ENCODE measurements around the gene ERBB4.
A peak's percentile ranks its signal among the peaks of the same experiment; 100 is the strongest.

ERBB4 gene

DNA sequence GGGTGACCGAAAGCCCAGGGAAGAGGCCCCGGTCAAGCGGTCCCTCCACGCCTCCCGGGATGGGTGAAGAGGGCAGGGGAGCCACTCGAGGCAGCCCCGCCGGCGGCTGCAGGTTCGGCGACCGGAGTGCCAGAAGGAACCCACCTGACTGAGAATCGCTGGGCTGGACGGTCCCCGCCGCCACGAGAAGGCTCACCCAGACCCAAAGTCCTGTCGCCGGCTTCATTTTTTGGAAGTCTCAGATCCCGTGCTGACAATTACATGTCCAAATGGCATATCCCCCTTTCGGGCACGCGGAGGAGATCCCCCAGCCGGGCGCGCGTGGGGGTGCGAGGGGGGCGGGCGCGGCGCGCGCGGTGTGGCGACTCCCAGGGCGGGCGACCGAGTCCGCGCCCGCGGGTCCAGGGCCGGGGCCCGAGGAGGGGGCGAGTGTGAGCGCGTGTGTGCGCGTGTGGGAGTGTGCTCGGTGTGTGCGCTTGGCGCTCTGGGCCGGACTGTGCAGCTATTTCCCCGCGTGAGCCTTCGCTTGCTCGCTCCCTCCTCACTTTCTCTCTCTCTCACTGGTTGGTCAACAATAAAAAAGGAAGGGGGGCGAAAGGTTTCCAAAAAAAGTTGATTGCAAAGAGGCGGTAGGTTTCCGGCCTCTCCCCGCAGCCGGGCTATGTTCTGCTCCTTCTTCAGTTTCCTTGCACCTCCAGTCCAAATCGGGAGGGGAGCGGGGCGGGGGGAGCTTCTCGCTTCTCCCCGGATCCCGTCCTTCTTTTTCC is at the start of gene ERBB4:
ERBB4 (minus strand) TSS at position 498 of the 767 bp plus-strand sequence; CDS start at position 226, 272 bp downstream.
- peak; percentile 25 for DNase-seq (ENCODE audit: low spot score)

DNA sequence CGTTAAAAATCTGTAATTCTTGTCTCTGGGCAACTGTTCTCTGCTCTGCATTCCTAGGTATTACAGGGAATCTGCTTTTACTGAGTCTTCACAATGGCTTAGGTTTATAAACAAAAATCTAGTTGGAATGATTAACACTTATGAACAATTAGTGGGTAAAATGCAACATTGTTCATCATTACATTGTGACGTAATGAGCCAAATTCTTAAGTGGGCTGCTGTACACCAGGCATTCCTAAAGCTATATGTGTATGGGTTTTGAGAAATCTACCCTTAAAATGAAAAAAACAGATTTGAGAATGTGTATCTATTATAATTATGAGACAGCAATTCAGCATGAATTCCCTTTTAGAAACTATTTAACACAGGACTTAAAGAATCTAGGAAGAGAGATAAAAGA is 41.5 kb upstream of the ERBB4 start:
- DNase-seq (ENCODE audit: low spot score), result no peak

DNA sequence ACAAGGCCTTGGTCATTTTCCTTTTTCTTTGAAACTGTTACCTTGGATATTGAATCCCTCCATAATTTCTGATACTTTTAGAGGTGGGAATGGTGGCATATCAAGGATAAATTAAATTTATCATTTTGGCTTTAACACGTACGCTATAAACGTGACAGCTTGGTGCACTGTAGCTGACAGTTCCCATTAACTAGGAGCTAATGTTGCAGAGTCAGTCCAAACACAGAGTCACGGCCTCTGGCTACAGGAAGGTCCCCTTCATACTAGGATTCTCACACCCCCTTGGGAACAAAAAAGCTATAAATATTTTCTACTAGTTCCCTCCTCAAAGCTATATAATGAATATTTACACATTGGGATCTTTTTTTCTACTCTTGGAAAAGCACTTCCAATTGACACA is 17.7 kb upstream of the ERBB4 start:
- no peak for DNase-seq (ENCODE audit: low spot score)

DNA sequence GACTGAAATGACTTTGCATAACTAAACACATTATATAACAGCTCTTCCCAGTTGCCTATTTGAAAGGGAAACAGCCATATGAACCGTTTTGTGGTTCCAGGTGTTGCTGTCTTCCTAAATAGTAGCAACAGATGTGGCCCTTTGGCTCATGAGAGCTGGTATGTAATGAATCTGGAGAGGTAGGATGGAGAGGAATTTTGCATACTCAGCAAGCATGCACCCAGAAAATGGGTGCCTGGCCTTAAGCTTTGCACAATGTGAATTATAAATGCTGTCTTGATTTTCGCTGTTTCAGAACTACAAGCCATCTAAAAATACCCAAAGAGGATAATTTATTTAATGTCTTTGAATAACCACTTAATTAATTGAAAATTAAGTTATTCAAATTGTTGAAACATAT is 15.6 kb upstream of the ERBB4 start:
- DNase-seq (ENCODE audit: low spot score), result no peak

DNA sequence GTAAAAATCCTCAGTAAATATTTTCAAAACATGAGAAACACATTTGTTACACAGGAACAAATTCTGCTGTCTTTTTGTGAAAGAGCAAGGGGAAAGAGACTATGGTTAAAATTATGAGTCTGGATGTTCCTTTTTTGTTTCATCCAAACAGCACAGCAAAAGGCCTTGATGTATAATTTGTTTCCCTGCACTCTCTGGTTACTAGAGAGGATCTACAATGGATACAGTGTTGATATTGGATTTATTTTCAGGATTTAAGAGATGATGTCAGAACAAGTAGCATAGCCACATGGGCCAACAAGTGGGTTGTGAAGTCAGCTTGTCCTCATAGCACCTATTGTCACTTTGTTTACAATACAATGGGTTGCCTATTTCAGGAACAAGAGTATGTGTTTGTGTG is 11.3 kb upstream of the ERBB4 start:
- DNase-seq (ENCODE audit: low spot score), result no peak

DNA sequence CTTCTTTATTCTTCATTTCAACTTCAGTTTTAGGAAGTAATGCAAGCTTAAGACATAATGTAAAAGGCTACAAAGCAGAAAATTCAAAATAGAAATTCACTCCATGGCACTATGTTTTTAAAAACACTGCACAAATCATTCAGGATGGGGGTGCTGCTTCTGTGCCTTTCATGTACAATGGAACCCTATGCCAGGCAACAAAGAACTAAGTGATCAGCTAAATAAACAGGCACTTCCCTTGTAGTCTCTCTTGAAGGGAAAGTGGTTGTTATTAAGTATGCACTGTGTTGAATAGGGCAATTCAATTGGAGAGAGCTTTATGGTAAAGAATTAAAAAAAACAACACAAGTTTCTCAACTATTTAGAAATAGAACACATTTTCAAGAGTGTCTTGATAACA is 10.9 kb upstream of the ERBB4 start:
- DNase-seq (ENCODE audit: low spot score), result no peak

DNA sequence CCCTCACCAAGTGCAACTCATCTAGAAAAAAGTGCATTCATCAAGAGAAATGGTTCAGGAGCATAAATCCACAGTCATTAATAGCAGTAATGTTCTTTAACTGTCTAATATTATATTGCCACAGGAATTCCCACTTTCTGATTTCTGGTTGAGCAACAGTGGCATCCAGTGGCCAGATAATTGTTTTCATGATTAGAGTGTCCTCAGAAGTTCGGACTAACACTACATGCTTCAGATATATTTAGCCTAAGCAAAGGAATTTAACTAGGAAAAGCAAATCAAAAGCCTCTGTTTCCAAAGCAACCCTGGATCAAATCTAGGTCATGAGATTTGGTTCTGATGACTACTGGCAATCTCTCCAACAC is 9.8 kb upstream of the ERBB4 start:
- DNase-seq (ENCODE audit: low spot score), result peak; percentile 48

DNA sequence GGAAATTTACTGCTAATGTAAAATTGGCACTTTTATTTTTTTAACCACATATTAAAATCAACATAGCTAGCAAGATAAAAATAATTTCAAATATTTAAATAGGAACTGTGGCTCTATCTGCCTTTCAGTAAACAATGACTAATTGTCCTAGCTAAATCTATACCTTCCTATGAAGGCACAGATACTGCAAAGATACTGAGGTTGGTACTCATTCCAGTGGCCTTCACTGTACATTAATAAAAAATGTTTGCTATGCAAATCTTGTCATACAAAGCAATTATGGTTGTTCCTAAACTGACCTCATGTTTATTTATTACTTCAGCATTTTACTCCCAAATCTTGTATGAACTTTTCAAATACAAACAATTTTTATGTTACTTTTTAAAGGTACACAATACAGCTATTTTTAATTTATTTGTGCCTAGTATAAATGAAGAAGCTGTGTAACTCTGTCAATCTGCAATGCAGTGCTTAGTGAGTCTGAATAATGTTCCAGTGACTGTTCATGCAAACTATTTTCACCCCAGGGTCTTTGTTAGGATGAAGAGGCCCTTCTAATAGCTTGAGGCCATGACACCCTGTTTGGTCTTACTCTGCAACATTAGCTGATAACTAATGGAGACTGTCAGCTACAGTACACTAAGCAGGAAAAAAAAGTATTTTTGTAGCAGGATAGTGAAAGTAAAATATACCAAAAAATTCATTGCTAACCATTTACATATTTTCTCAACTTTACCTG is 9.3 kb upstream of the ERBB4 start:
- DNase-seq (ENCODE audit: low spot score), result no peak

DNA sequence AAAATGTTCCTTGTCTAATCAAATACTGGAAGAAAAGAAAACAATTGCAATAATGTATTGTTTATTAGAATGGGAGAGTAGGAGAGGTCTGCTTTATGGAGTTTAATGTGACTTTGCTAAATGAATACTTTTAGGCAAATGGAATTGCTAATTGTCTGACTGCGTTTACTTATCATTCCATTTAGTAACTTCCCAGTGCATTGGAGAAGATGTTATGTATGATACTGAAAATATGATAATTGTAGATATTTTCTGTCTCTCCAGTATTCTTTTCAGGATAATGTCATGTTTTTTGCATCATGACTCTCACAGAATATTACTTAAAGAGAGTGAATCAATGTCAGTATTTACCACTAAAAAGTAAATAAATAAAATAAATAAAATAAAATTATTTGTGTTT is 8.1 kb upstream of the ERBB4 start:
- DNase-seq (ENCODE audit: low spot score), result no peak

DNA sequence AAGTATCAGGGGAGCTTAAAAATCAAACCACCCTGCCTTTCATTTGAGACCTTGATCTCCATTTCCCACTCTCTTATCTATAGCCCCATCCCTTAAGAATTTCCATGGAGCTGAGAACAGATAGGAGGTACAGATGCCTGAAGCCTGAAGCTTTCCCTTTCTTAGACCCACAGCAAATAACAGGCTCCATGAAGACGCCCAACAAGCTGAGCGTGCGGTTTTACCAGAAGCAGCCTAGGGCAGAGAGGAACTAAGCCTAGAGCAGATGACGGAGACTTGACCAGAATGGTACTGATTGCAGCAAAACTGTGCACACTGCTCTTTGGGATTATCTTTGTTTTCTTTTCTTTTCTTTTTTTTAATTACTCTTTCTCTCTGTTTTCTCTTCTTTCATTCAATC is 1.7 kb upstream of the ERBB4 start:
- no peak for DNase-seq (ENCODE audit: low spot score)

DNA sequence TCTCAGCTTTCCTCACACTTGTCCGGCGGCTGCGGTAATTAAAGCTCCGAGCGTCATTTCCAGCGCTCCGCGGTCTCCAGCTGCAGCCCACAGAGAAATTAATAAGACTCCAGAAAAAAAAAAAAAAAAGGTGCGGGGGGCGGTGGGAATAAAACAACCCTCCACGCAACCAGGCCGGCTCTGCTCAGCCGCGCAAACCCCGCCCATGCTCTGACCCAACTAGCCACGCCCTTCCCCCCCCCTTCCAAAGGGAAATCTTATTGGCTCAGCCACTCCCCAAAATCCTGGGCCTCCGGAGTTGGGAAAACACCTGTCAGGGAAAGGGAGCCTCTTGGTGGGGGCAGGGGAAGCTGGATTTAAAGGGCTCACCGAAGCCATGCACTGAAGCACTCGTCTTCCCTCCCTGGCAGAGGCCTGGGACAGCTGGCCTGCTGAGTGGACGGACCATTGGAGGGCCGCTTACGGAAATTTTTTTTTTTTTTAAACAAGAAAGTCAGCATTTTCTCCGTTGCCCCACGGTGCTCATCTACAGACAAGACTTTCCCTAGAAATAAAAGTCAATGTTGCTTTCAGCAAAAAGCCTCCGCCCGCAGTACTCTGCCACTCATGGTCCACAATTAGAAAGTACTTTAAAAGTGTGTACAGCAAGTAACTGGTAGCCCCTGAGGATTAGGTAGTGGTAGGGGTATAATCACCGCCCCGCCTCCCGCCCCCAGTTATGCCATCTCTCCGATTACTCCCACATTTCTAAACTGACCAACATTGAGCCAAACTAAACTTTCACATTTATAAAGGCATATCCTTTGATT is 674 bp upstream of the ERBB4 start:
- DNase-seq (ENCODE audit: low spot score), result peak; percentile 65

DNA sequence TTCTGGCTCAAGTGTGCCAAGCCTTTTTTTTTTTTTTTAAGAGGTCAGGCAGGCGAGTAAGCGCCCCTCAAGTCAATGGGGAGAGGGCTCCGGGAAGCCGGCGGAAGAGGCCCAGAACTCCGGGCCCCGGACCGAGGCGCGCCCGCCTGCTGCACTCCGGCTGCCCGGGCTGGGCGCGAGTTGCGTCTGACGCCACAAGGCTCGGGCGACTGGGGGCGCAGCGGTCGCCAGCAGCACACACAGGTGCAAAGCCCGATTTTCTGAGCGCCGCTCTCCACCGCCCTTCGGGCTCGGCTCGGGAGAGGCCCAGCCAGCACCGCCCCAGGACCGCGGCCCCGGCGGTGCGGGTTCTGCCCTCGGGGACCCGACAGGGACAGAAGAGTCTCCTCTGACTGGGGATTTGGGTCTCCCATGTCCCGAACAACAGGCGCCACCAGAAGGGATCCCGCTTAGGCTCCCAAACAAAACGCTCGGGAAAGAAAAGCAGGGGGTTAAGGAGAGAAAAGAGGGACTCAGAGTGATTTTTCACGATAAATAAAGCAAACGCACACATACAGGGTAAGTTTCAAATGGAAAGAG is 787 bp downstream of the ERBB4 start:
- DNase-seq (ENCODE audit: low spot score), result peak; percentile 18

DNA sequence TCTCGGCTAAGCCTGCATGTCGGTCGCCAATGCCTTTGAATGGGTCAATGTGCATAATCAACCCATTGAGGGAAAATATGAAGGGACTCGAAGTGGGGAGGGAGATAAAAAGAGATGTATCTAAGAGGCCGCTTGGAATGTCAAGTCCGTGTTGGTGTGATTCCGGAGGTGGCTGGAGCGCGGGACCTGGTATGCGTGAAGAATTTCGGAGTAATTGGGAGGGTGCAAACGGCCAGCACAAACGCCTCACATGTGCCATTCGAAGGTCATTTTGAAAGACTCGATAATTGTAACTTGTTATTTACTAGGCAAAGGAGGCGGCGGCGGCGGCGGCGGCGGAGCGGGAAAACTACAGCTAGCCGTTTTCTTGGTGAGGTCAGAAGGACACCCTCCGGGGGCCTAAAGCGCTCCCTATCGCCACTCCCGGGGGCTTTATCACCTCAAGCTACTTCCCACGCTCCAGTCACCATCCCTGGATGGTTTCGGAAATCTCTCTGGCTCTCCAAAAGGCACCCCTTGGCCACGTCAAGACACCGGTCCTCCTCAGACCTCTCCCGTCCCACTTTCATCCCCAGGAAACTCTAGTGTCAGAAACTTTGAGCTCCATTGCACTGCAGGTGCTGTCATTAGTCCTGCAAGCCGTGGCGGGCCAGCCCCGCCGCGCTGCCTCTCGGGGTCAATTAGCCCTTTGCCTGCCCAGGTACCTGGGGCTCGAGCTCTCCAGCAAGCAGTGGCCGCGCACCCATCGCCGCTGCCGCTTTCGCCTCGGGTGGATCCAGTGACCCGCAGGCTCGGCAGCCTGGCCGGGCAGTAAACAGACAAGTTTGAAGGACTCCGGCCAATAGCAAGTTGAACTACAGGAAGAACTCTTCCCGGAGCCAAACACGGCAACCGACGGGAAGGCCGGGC is 1.5 kb downstream of the ERBB4 start:
- peak; percentile 29 for DNase-seq (ENCODE audit: low spot score)

DNA sequence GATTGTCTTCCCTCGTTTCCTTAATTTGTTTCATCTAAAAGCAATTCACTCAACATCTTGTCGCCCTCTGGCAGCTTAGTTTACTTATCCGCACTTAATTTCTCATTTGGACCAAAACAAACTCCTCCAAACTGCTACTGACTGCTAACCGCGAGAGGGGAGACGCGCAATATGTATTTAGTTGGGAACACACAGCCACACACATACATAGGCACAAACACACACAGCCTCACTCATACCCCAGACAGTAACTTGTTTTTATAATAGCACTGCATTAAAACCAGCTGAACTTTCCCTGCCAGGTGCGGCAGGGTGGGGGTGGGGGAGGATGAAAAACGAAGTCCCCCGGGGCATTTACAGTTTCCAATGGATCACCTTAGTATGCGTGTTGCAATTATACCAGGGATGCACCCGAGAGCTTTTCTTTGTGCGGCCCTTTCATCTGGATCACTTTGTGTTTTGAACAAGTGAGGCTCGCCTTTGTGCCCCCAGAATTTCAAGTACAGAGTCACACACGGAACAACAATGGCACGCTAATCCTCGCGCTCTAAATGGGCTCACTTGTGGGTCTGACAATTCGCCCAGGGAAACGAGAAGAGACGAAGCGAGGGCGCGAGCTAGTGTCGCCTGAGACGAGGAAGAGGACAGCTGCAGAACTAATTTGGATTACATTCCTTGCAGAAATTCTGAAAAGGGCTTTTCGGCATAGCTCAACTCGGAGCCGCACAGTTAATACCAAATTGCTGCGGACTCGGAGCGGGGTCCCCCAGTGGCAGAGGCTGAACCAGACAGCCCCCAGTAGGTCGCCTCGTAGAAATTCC is 2.4 kb downstream of the ERBB4 start:
- DNase-seq (ENCODE audit: low spot score), result peak; percentile 7

DNA sequence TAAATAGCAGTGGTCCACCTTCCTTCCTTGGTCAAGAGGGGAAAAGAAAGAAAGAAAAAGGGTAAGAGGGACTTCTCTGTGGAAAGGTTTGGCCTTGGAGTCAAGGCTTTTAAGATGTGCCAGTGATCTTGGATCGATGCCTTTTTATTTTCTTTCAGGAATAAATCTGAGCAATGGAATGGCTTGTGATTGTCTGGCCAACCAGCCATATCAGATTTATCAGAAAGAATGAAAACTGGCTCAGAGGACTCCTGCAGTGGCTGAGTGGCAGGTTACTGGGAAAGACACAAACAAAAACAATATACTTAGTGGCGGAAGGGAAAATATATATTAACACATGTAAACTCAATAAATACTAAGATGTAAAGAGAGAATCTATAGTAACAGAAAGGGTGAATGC is 4.3 kb downstream of the ERBB4 start:
- no peak for DNase-seq (ENCODE audit: low spot score)

DNA sequence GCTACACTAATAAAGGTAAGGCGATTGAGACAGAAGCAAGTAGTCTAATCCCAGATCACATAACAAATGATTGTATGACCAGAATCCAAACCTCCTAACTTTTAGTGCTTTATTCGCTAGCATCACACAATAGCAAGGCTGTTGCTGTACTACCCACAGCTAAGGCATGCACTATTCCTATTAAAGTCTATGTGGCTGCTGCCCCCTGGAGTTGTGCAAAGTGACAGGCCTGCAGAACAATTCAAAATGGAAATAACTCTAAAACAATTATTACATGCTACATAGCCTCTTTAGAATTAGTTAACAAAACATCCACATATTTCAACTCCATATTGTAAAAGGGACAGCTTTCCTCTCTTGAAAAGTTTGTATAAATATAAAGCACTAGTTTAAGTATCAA is 6.0 kb downstream of the ERBB4 start:
- no peak for DNase-seq (ENCODE audit: low spot score)

DNA sequence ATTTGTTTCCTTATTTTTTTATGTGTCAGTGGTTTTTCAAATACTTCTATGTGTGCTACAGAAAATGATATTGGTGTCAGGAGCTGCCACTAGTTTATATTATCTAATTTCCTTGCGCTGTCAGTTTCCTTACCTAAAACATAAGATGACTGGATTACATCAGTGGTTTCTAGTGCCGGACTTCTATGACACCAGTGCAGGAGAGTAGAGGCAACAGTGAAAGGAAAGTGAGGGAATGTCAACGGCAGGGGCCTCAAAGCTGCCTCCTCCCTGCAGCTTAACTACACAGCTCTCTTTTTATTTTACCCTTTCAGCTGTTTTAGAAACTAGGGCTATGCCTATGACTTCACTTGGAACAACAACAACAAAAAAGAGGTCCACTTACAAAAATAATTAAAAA is 6.5 kb downstream of the ERBB4 start:
- DNase-seq (ENCODE audit: low spot score), result no peak

DNA sequence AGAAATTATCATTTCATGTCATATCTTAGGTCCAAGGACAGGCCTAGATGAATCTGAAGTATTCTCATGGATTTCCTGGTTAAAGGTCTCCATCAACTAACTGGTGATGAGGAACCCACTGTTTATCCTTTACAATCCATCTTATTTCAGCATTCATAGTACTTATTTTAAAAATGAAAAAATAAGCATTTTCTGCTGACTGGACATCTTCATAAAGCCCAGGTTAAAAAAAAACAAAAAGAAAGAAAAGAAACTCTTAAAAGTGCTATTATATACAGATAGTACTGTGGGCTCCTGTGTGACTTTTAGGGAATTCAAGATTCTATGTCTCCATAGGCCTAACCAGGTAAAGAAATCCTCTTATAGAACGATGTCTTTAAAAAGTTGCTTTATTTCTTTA is 7.1 kb downstream of the ERBB4 start:
- DNase-seq (ENCODE audit: low spot score), result no peak

DNA sequence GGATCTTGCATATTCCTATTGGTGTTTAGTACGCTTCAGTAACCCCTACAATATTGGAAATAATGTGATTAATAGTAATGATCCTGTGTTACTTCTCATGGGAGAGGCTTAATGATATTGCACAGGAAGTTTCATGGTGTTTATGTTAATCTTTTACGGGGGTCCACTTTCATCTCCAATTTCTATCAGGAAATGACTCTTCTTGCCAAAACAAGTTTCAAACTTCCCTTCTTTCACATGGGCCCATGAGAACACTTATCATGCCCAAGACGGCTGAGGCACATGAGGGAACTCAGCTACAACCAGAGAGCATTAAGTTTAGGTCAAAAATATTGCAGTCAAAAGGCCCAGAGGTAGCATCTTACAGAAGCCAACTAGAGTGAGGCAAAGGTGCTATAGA is 7.6 kb downstream of the ERBB4 start:
- DNase-seq (ENCODE audit: low spot score), result no peak

DNA sequence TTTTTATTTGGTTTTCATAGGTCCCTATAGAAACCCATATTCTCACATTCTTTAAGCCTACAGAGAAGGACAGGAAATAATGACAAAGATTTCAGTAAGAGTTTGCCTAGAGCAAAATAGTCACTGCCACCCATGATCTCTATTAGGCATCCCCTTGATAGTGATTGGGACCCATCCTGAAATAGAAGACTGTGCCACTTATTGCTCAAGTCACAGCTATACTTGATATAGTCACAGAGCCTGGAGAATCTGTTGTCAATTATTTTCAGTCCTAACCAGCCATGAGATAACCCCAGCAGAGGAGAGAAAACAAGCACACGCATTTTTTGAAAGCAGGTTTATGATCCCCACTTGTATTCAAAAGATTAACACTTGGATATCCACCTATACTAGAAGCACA is 8.2 kb downstream of the ERBB4 start:
- no peak for DNase-seq (ENCODE audit: low spot score)

Data from GM03348 (cell line).